ENCODE data around the gene SAE1. TPM values are rescaled to one million over a fixed set of nuclear protein-coding genes. Genes with fewer than 3 reads are reported as not detected.

The SAE1 gene
- total and polyA plus RNA-seq, 2 experiments from 2014 or later = 143 to 177 TPM

DNA sequence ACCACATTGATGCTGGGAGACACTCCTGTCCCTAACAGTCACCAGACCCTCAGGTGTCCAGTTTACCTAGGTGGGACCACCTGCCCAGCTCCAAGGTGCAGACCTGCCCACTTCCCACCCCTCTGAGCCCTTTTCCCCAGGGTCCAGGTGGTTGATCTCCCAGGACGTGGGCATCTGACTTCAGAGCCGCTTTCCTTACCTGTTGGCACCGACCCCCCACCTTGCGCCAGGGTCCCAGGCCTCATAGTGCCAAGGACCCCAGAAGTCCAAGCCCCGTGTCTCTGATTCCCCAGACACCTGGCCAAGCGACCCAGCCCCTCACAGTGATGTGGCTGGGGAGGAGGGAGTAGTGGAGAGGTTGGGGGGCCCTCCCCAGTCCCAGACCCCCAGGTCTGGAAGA, 109.9 kb downstream of the SAE1 start:
- Histone ChIP-seq H3K27ac (no peak overlapping the region), H3K9me2 (ENCODE audit: insufficient read depth) (no peaks in the 10 kb centered on the region), H2AFZ (no peak overlapping the region), H3F3A (ENCODE audit: insufficient read depth) (peaks cover 23% of the 10 kb centered on the region), H4K20me1 (ENCODE audit: insufficient read depth) (no peaks in the 10 kb centered on the region), H3K9ac (no peak overlapping the region), H3K4me1 (ENCODE audit: insufficient read depth) (peaks cover 14% of the 10 kb centered on the region), H3K36me3 (ENCODE audit: low read depth) (no peaks in the 10 kb centered on the region), H3K9me3 (ENCODE audit: low read depth) (no peaks in the 10 kb centered on the region), H3K4me2 (ENCODE audit: unreplicated experiment) (no peak overlapping the region), H3K27me3 (replicated peaks; ENCODE audit: insufficient read depth) (no peaks in the 10 kb centered on the region), H3K79me2 (ENCODE audit: insufficient read depth) (no peaks in the 10 kb centered on the region), H3K4me3 (no peak overlapping the region)
- in situ Hi-C loops (cut with MboI) = no loop called here
- TF ChIP-seq EZH2 (IDR thresholded peaks at IDR 0.05; ENCODE audit: insufficient read depth, poor library complexity, severe bottlenecking) (no peak), EZH2phosphoT487 (IDR thresholded peaks at IDR 0.05; ENCODE audit: insufficient read depth, low read depth) (no peak)
- DNase-seq = no peak
- 46 to 51% methylated on average over 6 of the region's 6 CpGs for WGBS, 2 experiments (ENCODE audit: low coverage in 1 of 2, low lambda C conversion rate in 2 of 2, missing lambda C conversion rate in 2 of 2)

DNA sequence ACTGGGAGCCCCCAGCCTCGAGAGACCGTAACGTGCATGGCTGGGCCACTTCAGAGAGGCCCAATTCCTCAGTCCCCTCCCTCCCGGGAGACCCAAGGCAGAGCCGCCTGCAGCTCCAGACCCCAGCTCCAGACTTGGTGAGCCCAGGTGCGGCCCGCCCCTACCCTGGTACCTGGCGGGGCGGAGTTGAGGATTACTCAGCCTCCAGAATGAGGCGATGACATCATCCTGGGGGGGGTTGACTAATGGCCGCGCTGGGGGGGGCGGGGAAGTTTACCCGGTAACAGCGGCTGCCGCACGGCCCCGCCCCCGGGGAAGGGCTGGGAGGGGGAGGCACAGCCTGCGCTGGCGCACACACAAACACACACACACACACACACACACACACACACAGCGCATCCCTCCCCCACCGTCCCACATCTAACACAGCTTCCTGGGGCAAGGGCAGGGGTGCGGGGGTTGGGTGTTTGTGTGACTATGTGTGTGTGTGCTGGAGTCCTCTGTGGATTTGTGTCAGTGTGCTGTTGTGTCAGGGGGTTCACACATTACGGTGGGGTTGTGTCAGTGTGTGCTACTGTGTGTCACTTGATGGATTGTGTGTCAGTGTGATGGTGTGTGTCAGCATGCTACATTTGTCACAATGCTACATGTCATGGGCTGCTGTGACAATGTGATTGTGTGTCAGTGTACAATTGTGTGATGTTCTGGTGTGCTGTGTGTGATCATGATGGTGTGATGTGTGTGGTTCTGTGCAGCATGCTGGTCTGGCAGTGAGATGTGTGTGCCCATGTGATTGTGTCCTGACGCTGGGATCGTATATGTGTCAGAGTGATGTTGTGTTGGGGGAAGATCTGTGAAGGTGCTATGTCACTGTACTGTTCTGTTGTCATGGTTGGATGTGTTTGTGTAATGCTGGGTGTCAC, 110.6 kb downstream of the SAE1 start:
- WGBS, 2 experiments (ENCODE audit: low coverage in 1 of 2, low lambda C conversion rate in 2 of 2, missing lambda C conversion rate in 2 of 2) = 13 to 18% methylated on average over 13 to 22 of the region's 27 CpGs

DNA sequence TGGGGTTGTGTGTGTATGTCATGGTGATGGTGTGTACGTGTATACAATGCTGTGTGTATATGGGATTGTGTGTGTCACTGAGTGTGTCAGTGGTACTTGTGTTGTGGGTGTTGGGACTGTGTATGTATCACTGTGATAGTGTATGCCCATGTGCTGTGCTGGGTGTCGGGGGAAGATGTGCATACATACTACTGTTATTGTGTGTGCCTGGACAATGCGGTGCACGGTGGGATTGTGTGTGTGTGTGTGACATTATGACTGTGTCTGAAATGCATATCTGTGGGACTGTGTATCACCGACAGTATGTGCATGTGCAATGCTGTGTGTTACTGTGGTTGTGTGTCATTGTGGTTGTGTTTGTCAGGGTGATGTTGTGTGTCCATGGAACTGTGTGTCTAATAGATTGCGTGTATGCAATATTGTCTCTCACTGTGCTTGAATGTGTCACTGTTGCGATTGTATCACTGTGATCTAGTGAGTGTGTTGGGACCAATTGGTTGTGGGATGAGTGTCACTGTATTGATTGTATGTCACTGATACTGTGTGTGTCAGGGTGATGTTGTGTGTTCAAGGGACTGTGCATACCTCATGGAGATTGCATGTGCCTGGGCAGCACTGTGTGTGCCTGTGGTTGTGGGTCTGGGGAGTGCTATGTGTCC, 111.4 kb downstream of the SAE1 start:
- Histone ChIP-seq H3K9me3 (ENCODE audit: low read depth) (no peaks in the 10 kb centered on the region), H3K79me2 (ENCODE audit: insufficient read depth) (no peaks in the 10 kb centered on the region), H3K36me3 (ENCODE audit: low read depth) (no peaks in the 10 kb centered on the region), H3K4me3 (no peak overlapping the region), H3K27ac (peak overlapping the region; percentile 55; the same call in 1 of the 2 replicates), H2AFZ (no peak overlapping the region), H3F3A (ENCODE audit: insufficient read depth) (peaks cover 23% of the 10 kb centered on the region), H3K4me2 (ENCODE audit: unreplicated experiment) (no peak overlapping the region), H3K27me3 (replicated peaks; ENCODE audit: insufficient read depth) (no peaks in the 10 kb centered on the region), H3K9ac (no peak overlapping the region), H4K20me1 (ENCODE audit: insufficient read depth) (no peaks in the 10 kb centered on the region), H3K4me1 (ENCODE audit: insufficient read depth) (peaks cover 14% of the 10 kb centered on the region), H3K9me2 (ENCODE audit: insufficient read depth) (no peaks in the 10 kb centered on the region)
- DNase-seq = no peak
- in situ Hi-C loops (cut with MboI) = no loop called here
- 80% methylated on average over 7 of the region's 7 CpGs for WGBS, 2 experiments (ENCODE audit: low coverage in 1 of 2, low lambda C conversion rate in 2 of 2, missing lambda C conversion rate in 2 of 2)
- no peak for TF ChIP-seq EZH2 (IDR thresholded peaks at IDR 0.05; ENCODE audit: insufficient read depth, poor library complexity, severe bottlenecking)
- TF ChIP-seq EZH2phosphoT487 (IDR thresholded peaks at IDR 0.05; ENCODE audit: insufficient read depth, low read depth) = no peak

More for the DNA sequence above, 110.6 kb downstream of the SAE1 start:
- H3K4me1 ChIP-seq (ENCODE audit: insufficient read depth) = peaks cover 14% of the 10 kb centered on the region
- H3K9me2 ChIP-seq (ENCODE audit: insufficient read depth) = no peaks in the 10 kb centered on the region
- H3K4me3 ChIP-seq = peak overlapping the region; percentile 27; the same call in 1 of the 2 replicates
- no peak overlapping the region for H2AFZ ChIP-seq
- no peaks in the 10 kb centered on the region for H3K79me2 ChIP-seq (ENCODE audit: insufficient read depth)
- peaks cover 23% of the 10 kb centered on the region for H3F3A ChIP-seq (ENCODE audit: insufficient read depth)
- DNase-seq = peak; percentile 91
- H3K9me3 ChIP-seq (ENCODE audit: low read depth) = no peaks in the 10 kb centered on the region
- no peaks in the 10 kb centered on the region for H3K27me3 ChIP-seq (replicated peaks; ENCODE audit: insufficient read depth)
- in situ Hi-C loops (cut with MboI) = no loop called here
- no peak overlapping the region for H3K27ac ChIP-seq
- peak overlapping the region; percentile 48 for H3K4me2 ChIP-seq (ENCODE audit: unreplicated experiment)
- TF ChIP-seq EZH2 (IDR thresholded peaks at IDR 0.05; ENCODE audit: insufficient read depth, poor library complexity, severe bottlenecking) (no peak), EZH2phosphoT487 (IDR thresholded peaks at IDR 0.05; ENCODE audit: insufficient read depth, low read depth) (no peak)
- H3K9ac ChIP-seq = peak overlapping the region; percentile 32
- no peaks in the 10 kb centered on the region for H4K20me1 ChIP-seq (ENCODE audit: insufficient read depth)
- H3K36me3 ChIP-seq (ENCODE audit: low read depth) = no peaks in the 10 kb centered on the region

DNA sequence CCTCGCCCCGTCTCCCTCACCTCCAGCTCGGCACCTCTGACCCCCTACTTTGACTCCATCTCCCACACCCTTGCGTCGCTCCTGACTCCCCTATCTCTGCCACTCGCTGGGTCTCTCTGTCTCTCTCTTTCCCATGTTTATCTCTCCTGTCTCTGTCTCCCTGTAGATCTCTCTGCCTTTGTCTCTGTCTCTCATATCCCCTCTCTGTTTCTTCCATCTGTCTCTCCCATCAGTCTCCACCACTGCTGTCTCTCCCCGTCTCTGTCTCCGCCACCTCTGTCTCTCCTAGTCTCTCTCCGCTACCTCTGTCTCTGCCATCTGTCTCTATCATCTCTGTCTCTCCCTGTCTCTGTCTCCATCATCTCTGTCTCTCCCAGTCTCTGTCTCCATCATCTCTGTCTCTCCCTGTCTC, 112.7 kb downstream of the SAE1 start:
- H3K27ac ChIP-seq = peak overlapping the region; percentile 87
- H3K9me2 ChIP-seq (ENCODE audit: insufficient read depth) = no peaks in the 10 kb centered on the region
- H3K4me2 ChIP-seq (ENCODE audit: unreplicated experiment) = peak overlapping the region; percentile 84
- no peak for TF ChIP-seq EZH2 (IDR thresholded peaks at IDR 0.05; ENCODE audit: insufficient read depth, poor library complexity, severe bottlenecking)
- TF ChIP-seq EZH2phosphoT487 (IDR thresholded peaks at IDR 0.05; ENCODE audit: insufficient read depth, low read depth) = no peak
- in situ Hi-C loops (cut with MboI) = no loop called here
- peak overlapping the region; percentile 76 for H3K4me3 ChIP-seq
- H3K9ac ChIP-seq = peak overlapping the region; percentile 91
- no peaks in the 10 kb centered on the region for H3K27me3 ChIP-seq (replicated peaks; ENCODE audit: insufficient read depth)
- H3K4me1 ChIP-seq (ENCODE audit: insufficient read depth) = peaks cover 17% of the 10 kb centered on the region
- H4K20me1 ChIP-seq (ENCODE audit: insufficient read depth) = no peaks in the 10 kb centered on the region
- no peaks in the 10 kb centered on the region for H3K36me3 ChIP-seq (ENCODE audit: low read depth)
- H3K79me2 ChIP-seq (ENCODE audit: insufficient read depth) = no peaks in the 10 kb centered on the region
- H3K9me3 ChIP-seq (ENCODE audit: low read depth) = no peaks in the 10 kb centered on the region
- DNase-seq = no peak
- peaks cover 23% of the 10 kb centered on the region for H3F3A ChIP-seq (ENCODE audit: insufficient read depth)
- peak overlapping the region; percentile 59 for H2AFZ ChIP-seq
- 31 to 35% methylated on average over 6 to 9 of the region's 9 CpGs for WGBS, 2 experiments (ENCODE audit: low coverage in 1 of 2, low lambda C conversion rate in 2 of 2, missing lambda C conversion rate in 2 of 2)
